Cardiac fibroblast (primary cell): ENCODE data around the gene THRAP3.
A peak's percentile ranks its signal among the peaks of the same experiment; 100 is the strongest.

Experiments used
- DNase-seq, 2 donors: peaks; one replicate each; pipeline versions ENCODE4 v3.0.0 to v3.0.0-alpha.2; 2010; ENCODE audit warnings: low read depth in 2 of 2
- H3K4me3 ChIP-seq, 2 donors: replicated peaks in 1 of 2; 1 replicate in 1 of 2; 2 replicates in 1 of 2; pipeline ENCODE4 v1.5.1; 2011; ENCODE audit warnings: low read depth in 2 of 2, low read length in 2 of 2, mild to moderate bottlenecking in 2 of 2, moderate library complexity in 1 of 2
- CTCF ChIP-seq: IDR thresholded peaks from one replicate; pipeline ENCODE4 v1.5.1; 2011; ENCODE audit warnings: low read depth, mild to moderate bottlenecking, low read length, inconsistent platforms

The THRAP3 gene

DNA sequence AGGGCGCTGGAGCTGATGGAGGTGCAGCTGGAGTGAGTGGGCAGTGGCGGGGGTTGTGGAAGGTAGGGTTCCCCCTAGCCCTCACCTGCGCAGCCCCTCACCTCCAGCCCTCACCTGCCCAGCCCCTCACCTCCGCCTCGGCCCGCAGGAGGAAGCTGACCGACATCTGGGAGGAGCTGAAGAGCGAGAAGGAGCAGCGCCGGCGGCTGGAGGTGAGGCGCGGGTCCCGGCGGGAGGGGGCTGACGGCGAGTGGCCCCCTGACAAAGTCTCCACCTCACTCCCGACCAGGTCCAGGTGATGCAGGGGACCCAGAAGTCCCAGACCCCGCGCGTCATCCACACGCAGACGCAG is 96.5 kb downstream of the THRAP3 start:
- peak overlapping the region; percentile 78 to 81 for H3K4me3 ChIP-seq
- TF ChIP-seq CTCF, result no peak
- no peak for DNase-seq

DNA sequence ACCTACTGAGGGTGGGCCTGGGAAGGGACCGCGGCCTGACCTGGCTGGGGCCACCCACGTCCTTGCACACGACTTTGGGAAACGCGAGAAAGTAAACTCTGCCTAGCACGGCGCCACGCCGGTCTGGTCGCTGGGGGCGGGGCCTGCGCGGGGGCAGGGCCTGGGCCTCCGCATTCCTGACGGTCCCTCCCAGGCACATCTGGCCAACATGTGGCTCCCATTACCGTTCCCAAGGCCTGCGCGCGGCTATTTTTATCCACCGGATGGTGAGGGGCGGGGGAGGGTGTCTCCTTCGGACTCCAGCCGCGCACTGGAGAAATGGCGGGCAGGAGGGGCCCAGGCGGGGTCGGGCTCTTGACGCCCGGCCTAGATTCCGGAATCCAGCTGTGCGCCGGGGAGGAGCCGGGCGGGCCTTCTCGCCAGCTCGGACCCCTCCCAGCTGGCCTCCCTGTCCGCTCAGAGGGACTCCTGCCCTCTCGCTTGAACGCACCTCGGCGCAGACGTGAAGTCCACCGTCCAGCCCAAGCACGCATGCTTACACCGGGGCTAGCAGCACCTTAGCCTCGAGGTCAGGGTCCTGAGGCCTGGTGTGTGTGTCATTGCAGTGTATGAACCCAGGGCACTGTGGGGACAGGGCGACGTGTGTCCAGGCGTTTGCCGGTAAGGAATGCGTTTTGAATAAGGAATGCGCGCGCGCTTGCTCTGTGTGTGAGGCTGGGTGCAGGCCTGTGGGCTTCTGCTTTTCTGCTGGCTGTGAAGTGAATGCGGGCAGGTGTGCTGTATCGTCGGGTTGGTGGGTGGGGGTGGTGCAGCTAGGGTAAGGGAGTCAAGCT is 97.1 kb downstream of the THRAP3 start:
- TF ChIP-seq CTCF, result no peak
- peak; percentile 93 to 97 for DNase-seq
- peak overlapping the region; percentile 78 to 81 for H3K4me3 ChIP-seq

GRCh38 chr1:36322041-36322785 is 98.0 kb downstream of the THRAP3 start:
- peak overlapping the region; percentile 78 to 81 for H3K4me3 ChIP-seq
- TF ChIP-seq CTCF, result no peak
- DNase-seq, result peak; percentile 24 to 45

DNA sequence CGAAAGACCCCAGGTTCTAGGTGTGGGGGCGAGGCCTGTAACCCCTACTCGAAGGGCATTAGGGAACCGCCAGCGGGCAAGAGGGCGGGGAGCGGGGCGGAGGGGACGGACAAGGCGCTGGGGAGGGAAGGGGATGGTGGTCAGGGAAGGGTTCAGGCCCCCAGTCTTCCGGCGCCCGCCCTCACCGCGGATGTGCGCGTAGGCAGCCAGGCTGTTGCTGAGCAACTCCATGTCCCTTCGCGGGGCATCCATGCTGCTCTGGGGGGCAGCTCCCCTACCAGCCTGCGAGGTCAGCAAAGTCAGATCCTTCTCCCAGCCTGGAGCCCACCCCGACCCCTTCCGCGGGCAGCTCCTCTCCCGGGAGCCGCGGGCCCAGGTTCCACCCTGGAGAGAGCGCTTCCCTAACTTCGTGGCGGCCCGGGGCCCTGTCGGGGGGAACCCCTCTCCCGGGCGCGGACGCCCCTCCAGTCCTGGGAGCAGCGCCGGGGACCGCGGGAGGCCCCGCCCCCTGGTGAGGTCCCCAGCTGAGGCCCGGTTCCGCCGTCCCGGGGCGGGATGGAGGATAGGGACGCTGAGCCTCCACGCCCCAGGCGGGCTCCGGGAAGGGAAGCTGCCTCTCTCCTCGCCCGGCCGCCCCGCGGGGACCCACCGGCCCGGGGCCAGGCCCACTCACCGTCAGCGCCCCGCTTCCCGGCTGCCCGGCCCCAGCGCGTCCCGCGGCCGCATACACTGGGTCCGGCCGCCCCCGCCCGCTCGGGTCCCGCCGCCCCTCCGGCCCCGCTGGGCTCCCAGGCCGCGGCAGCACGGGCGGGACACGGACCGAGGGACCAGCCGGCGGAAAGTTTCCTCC is 98.8 kb downstream of the THRAP3 start:
- peak; percentile 71 to 76 for DNase-seq
- TF ChIP-seq CTCF, result no peak
- peak overlapping the region; percentile 78 to 81 for H3K4me3 ChIP-seq

GRCh38 chr1:36323636-36324352 is 99.6 kb downstream of the THRAP3 start, which contains the start of gene EVA1B:
EVA1B (minus strand) TSS chr1:36323645; CDS start chr1:36323037, 608 bp downstream.
- TF ChIP-seq CTCF, result no peak
- peak within 1 kb of the TSS; percentile 78 to 81 for H3K4me3 ChIP-seq
- peak; percentile 76 to 91 for DNase-seq

GRCh38 chr1:36324353-36324703 is 100.1 kb downstream of the THRAP3 start:
- peak in 1 of 2 donors; percentile 22 for DNase-seq
- H3K4me3 ChIP-seq, result no peak overlapping the region
- TF ChIP-seq CTCF, result no peak
